Neural crest cell (in vitro differentiated cells): Measurements from ENCODE around the gene WNT3A. TPM values are rescaled to one million over a fixed set of nuclear protein-coding genes. Genes with fewer than 3 reads are reported as not detected.

Experiments
- DNase-seq: peaks from one replicate; pipeline ENCODE4 v3.0.0; 2021; ENCODE audit warnings: low read depth, mixed read lengths, low spot score
- H3K27ac Mint-ChIP-seq: one replicate; pipeline ENCODE4 v1.8.0; 2021; ENCODE audit warnings: mild to moderate bottlenecking, mixed read lengths; ENCODE audit not compliant: unreplicated experiment
- H3K27me3 Mint-ChIP-seq: 2 replicates; pipeline ENCODE4 v1.8.0; 2021; ENCODE audit warnings: low read depth, mild to moderate bottlenecking, mixed read lengths
- H3K36me3 Mint-ChIP-seq: 2 replicates; pipeline ENCODE4 v1.8.0; 2021; ENCODE audit warnings: low read depth, mild to moderate bottlenecking, mixed read lengths
- H3K4me1 Mint-ChIP-seq: 2 replicates; pipeline ENCODE4 v1.8.0; 2021; ENCODE audit warnings: mixed read lengths
- H3K4me3 Mint-ChIP-seq: one replicate; pipeline ENCODE4 v1.8.0; 2021; ENCODE audit warnings: mild to moderate bottlenecking, mixed read lengths
- H3K9me3 Mint-ChIP-seq: 2 replicates; pipeline ENCODE4 v1.8.0; 2021; ENCODE audit warnings: mixed read lengths
- total RNA-seq: library from RNA; stranded (reverse); gene quantifications from 2 replicates; pipeline ENCODE4 v1.2.1, GENCODE V29; 2021
- TF ChIP-seq, protein P1 (sequence below): fragments of 200-600 bp; sonication (generic); conservative IDR thresholded peaks from 2 replicates; pipeline ENCODE4 v1.5.0; 2021; ENCODE audit warnings: antibody characterized with exemption, mild to moderate bottlenecking

The WNT3A gene
- total RNA-seq, 1 donor from 2014 or later = not detected

DNA sequence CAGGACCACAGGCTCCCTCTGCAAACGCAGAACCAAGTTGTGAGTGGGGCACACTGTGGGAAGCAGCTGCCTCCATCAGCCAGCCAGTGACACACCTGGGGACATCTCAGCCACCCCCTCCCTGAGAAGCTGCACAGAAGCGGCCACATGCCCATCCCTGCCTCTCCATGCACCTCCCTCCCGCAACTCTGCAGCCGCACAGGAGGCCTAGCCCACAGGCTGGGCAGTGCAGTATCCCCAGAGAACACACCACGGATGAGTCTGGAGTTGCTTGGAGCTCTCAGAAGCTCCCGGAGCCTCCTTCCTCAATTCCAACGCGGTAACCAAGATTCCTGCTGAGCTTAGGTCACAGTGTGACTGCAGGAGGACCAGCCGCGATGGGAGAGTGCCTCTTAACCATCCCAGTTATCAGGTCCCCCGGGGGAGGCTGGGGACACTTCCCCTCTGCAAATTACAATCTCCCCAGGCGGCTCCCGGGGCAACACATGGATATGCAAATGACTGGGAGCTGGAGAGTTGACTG lies 1.2 kb upstream of the WNT3A start:
- TF ChIP-seq, protein P1, sequence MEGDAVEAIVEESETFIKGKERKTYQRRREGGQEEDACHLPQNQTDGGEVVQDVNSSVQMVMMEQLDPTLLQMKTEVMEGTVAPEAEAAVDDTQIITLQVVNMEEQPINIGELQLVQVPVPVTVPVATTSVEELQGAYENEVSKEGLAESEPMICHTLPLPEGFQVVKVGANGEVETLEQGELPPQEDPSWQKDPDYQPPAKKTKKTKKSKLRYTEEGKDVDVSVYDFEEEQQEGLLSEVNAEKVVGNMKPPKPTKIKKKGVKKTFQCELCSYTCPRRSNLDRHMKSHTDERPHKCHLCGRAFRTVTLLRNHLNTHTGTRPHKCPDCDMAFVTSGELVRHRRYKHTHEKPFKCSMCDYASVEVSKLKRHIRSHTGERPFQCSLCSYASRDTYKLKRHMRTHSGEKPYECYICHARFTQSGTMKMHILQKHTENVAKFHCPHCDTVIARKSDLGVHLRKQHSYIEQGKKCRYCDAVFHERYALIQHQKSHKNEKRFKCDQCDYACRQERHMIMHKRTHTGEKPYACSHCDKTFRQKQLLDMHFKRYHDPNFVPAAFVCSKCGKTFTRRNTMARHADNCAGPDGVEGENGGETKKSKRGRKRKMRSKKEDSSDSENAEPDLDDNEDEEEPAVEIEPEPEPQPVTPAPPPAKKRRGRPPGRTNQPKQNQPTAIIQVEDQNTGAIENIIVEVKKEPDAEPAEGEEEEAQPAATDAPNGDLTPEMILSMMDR = no peak
- H3K27me3 Mint-ChIP-seq = peaks cover 92% of the 10 kb centered on the region
- no peaks in the 10 kb centered on the region for H3K9me3 Mint-ChIP-seq
- DNase-seq = no peak
- H3K27ac Mint-ChIP-seq = no peak overlapping the region
- H3K4me1 Mint-ChIP-seq = peaks cover 4% of the 10 kb centered on the region
- H3K36me3 Mint-ChIP-seq = no peaks in the 10 kb centered on the region
- no peak overlapping the region for H3K4me3 Mint-ChIP-seq

DNA sequence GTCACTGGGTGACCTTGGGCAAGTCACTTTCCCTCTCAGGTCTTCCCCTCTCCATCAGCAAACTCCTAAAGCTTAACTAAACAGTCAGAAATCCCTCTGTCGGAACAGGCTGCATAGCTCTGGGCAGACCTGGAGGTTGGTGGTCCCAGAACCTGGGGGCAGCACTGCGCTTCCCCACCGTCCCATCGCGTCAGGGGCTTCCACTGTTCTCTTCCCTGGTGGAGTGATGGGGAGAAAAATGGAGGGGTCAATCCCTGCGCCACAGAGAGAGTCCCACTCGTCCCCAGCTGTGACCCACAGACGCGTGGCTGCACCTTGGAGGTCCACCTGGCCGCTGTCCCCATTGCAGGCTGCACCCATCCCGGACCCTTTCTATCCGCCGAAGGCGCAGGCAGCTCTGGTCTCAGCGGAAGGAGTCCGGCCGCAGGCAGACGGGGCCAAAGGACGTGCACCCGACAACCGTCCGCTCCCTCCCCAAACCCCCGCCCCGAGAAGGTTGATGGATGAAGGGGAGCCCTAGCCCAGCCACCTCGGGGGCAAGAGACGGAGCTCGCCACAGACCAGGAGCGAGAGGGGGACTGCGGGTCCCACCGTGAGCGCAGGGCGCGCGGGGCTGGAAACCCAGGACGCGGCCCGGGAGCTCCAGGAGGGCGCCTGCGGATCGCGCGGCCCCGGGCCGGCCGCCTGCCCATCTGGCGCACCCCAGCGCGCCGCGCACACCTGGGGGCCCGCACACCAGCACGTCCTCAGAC lies 588 bp upstream of the WNT3A start:
- Mint-ChIP-seq H3K36me3 (no peaks in the 10 kb centered on the region), H3K27me3 (peaks cover 92% of the 10 kb centered on the region), H3K4me3 (no peak overlapping the region), H3K27ac (no peak overlapping the region), H3K4me1 (peaks cover 4% of the 10 kb centered on the region), H3K9me3 (no peaks in the 10 kb centered on the region)
- TF ChIP-seq, protein P1 = no peak
- no peak for DNase-seq

DNA sequence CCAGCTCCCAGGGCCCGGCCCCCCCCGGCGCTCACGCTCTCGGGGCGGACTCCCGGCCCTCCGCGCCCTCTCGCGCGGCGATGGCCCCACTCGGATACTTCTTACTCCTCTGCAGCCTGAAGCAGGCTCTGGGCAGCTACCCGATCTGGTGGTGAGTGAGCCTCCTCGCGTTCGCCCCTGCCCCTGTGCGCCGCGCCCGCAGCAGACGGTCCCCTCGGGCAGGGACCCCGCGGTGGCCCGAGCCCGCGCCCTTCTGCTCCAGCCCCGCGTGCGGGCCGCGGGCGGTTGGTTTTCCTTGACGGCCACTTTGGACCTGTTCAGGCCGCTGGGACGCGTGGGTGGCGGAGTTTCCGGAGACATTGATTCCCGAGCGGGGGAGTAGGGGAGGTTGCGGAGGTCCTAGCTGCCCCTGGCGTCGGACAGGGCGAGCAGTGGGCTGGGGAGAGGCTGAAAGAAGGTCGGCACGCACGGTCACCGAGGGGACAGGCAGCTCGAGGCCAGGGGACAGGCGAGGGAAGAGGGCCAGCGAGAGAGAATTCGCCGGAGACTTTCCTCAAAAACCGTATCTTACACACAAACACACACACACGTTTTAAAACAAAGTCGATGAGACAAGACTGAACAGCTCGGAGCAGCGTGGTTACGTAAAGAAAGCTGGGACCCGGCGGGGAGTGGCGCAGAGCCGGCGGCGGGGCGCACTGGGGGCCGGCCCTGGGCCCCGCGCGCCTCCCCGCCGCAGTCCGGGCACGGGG lies 427 bp downstream of the WNT3A start:
- peaks cover 92% of the 10 kb centered on the region for H3K27me3 Mint-ChIP-seq
- no peaks in the 10 kb centered on the region for H3K36me3 Mint-ChIP-seq
- no peaks in the 10 kb centered on the region for H3K9me3 Mint-ChIP-seq
- TF ChIP-seq, protein P1 = no peak
- H3K4me1 Mint-ChIP-seq = peaks cover 4% of the 10 kb centered on the region
- no peak for DNase-seq
- H3K27ac Mint-ChIP-seq = no peak overlapping the region
- no peak overlapping the region for H3K4me3 Mint-ChIP-seq

DNA sequence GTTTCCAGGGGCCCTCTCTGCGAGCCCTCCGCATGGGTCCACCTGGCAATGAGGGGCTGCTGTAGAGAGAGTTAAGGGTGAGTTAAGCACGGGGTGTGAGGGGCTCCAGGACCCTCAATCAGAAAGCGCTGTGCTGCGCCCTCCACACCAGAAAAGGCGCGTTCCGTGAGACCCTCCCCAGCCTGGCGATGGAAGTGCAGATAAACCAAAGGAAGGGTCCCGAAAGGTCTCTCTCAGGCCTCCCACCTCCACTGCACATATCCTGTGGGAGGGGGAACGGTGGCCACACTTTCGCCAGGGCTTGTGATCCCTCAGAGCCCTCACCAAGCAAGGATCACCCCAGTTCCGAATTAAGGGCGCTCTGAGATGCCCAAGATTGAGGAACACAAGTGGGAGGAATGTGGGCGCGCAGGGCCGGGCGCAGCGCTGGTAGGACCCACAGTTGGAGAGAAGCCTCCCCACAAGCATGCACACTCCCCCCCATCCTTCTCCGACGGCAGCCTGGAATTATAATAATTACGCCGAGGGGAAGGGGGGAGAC lies 1.1 kb downstream of the WNT3A start:
- no peak for DNase-seq
- Mint-ChIP-seq H3K27ac (no peak overlapping the region), H3K27me3 (peaks cover 92% of the 10 kb centered on the region), H3K9me3 (no peaks in the 10 kb centered on the region), H3K4me1 (peaks cover 4% of the 10 kb centered on the region), H3K36me3 (no peaks in the 10 kb centered on the region), H3K4me3 (no peak overlapping the region)
- TF ChIP-seq, protein P1 = no peak

DNA sequence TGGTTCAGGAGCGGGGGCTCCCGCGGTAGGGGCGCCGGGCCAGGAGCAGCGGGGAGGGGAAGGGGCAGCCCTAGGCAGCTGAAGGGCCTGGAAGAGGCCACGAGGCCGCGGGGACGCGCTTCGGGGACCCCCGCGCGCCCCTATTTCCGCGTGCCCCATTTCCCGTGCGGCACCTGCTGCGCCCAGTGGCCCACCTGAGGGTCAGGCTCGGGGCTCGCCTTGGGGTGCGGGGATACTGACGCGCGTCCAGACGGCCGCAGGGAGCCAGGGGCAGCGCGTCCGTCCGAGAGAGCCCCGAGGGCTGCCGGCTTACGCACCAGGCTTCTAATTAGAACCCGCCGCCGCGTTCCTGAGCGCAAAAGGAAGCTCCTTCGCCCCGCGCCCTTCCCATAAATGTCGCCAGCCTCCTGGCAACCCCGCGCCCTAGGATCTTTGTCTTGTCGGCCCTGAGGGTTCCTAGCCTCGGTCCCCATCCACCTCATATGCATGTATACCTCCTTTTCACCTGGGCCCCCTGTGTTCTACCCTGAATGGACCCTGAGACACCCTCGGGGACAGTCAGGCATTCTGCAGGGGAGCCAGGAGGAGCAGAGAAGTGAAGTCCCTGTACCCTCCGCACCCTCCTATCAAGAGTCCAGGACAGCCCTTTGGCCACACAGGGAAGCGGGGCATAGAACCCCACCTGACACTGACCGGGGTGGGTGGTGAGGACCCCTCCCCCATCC lies 1.8 kb downstream of the WNT3A start:
- no peaks in the 10 kb centered on the region for H3K36me3 Mint-ChIP-seq
- TF ChIP-seq, protein P1 = no peak
- no peak overlapping the region for H3K27ac Mint-ChIP-seq
- H3K4me1 Mint-ChIP-seq = peaks cover 4% of the 10 kb centered on the region
- H3K27me3 Mint-ChIP-seq = peaks cover 93% of the 10 kb centered on the region
- DNase-seq = no peak
- no peak overlapping the region for H3K4me3 Mint-ChIP-seq
- H3K9me3 Mint-ChIP-seq = no peaks in the 10 kb centered on the region
